GM12891 (cell line): ENCODE results near the gene NR2C2.

Source experiments
- DNase-seq: peaks from one replicate; pipeline ENCODE4 v3.0.0; 2011; ENCODE audit warnings: low spot score; ENCODE audit not compliant: insufficient read length
- FAIRE-seq: peaks from 2 replicates; lab custom pipeline; 2011; peaks lifted over from hg19 to GRCh38; lab: Jason Lieb, UNC
- PAX5 ChIP-seq: IDR thresholded peaks from 2 replicates; pipeline ENCODE4 v1.6.1; 2011; ENCODE audit warnings: low read length, moderate library complexity, mild to moderate bottlenecking; ENCODE audit not compliant: insufficient read depth, severe bottlenecking
- POLR2A ChIP-seq: IDR thresholded peaks from 2 replicates; pipeline ENCODE4 v1.6.1; 2011; ENCODE audit warnings: low read depth, low read length, control low read depth
- POLR2AphosphoS5 ChIP-seq: IDR thresholded peaks from 2 replicates; pipeline ENCODE4 v1.6.1; 2011; ENCODE audit warnings: low read depth, low read length, control low read depth
- POU2F2 ChIP-seq: IDR thresholded peaks from 2 replicates; pipeline ENCODE4 v1.6.1; 2011; ENCODE audit warnings: low read depth, mild to moderate bottlenecking, control low read depth, low read length, moderate library complexity
- SPI1 ChIP-seq: IDR thresholded peaks from 2 replicates; pipeline ENCODE4 v1.6.1; 2011; ENCODE audit warnings: low read depth, low read length, control low read depth
- TAF1 ChIP-seq: IDR thresholded peaks from 2 replicates; pipeline ENCODE4 v1.6.1; 2011; ENCODE audit warnings: low read depth, low read length, control low read depth

NR2C2 gene

DNA sequence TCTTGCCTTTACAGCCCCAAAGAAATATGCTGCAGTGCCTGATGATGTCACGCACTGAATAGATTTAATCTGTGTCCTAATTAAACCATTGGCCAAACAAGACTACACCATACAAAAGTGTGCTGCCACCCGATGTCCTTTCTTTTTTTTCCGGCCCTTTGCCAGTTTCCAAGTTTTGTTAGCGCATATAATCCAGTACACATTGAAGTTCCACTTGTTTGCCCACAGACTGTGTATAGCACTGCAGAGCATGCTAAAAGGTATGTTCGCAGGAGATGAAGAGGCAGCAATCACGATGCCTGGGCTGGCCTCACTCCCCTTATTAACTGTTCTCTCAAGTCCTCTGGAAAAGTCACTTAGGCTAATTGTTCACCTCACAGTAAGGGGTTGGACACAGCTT is 90.9 kb downstream of the NR2C2 start:
- FAIRE-seq (no peak), DNase-seq (no peak)

DNA sequence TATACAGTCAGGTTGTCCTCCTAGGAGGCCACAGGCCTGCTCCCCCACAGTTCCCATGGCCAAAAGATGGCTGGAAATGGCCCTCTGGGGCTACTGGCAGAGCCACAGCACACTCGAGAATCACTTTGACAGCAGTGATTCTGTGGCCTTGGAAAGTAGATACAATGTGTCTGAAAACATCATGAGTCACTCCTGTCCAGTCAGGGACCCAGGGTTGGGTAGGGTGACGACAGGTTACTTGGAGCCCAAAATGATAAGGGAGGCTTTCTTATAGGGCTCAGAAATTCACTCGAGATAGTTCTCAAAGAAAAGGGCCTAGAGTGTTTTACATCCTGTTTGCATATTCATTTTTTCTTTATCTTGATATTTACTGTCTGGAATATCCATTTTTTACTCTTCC is 93.5 kb downstream of the NR2C2 start:
- TF ChIP-seq POLR2AphosphoS5, result no peak
- TF ChIP-seq PAX5, result no peak
- TF ChIP-seq SPI1, result no peak
- TF ChIP-seq POLR2A, result no peak
- TF ChIP-seq POU2F2, result no peak
- no peak for TF ChIP-seq TAF1
- no peak for FAIRE-seq

More for the DNA sequence above, 90.9 kb downstream of the NR2C2 start:
- TF ChIP-seq TAF1 (no peak), SPI1 (no peak), POLR2A (no peak), POLR2AphosphoS5 (no peak), PAX5 (no peak), POU2F2 (no peak)

DNA sequence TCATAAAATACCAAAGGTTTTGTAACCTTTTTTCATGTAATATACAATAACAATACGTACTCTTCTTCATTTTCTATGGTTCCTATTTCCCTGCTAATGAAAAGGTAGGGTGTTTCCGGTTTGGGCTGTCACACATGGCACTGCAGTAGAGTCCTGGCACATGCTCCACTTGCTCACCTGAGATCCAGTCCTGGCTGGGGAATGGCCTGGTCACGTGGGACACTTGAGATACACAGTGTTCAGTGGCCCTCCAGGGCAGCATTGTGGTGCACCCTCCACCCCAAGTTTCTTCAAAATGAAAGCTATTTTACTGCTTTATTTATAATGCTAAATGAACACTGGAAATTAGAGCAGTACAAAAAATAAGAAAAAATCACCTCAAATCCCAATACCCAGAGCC is 94.6 kb downstream of the NR2C2 start:
- no peak for TF ChIP-seq POLR2A
- no peak for TF ChIP-seq POLR2AphosphoS5
- TF ChIP-seq SPI1, result no peak
- TF ChIP-seq PAX5, result no peak
- no peak for TF ChIP-seq TAF1
- TF ChIP-seq POU2F2, result no peak
- DNase-seq, result no peak
- no peak for FAIRE-seq

More for the DNA sequence above, 93.5 kb downstream of the NR2C2 start:
- no peak for DNase-seq

DNA sequence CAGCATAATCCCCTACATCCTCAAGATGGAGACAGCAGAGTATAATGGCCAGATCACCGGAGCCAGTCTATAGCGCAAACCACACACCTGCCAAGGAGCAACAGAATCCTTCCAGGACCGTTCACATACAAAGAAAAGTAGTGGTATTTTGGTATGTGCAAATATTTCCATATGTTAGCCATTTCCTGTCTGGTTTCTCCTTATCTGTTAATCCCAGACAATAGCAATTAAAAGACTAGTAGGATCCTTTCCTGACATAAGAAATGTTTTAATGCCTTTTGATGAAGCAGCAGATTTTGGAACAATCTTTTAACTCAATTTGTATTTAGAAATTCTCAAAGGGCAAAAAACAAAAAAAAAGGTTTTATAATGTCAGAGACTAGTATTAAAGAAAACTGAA is 95.6 kb downstream of the NR2C2 start:
- FAIRE-seq, result no peak
- DNase-seq, result no peak

DNA sequence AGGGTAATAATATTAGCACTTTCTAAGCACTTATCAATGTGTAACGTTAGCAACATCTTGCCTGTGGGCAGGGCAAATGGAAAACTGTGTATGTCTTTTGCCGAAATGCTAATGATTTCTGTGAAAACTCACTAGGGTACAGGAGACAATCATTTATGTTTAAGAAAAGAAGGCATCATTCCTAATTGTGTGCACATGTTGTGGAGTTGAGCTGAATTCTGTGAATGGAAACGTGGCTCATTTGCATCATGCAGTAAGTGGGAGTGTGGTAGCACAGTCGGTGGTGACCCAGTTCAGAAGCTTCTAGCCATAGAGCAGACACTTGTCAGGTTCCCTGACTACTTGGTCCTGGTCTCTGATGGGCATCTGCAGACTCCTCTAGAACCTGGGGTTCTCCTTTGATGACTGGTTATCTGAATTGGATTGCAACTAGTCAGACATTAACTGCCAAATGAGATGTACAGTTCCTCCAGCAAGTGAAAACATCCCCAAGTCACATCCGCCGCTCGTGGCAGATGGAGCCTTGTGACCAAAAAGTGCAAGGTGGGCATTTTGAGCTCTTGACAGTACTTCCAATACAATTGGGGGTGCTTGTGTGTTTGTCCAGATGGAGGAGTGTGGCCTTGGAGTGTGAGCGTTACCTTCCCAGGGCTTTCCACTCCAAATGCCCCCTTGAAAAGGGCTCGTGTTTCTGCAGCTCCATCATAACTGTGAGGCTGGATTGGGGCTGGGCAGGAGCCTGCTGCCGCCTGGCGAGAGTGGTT is 96.2 kb downstream of the NR2C2 start:
- TF ChIP-seq TAF1 (no peak), PAX5 (no peak), POLR2AphosphoS5 (no peak), POLR2A (no peak), POU2F2 (no peak), SPI1 (no peak)
- FAIRE-seq (no peak), DNase-seq (no peak)

More for the DNA sequence above, 95.6 kb downstream of the NR2C2 start:
- no peak for TF ChIP-seq POU2F2
- TF ChIP-seq POLR2AphosphoS5, result no peak
- no peak for TF ChIP-seq POLR2A
- TF ChIP-seq TAF1, result no peak
- TF ChIP-seq SPI1, result no peak
- TF ChIP-seq PAX5, result no peak

DNA sequence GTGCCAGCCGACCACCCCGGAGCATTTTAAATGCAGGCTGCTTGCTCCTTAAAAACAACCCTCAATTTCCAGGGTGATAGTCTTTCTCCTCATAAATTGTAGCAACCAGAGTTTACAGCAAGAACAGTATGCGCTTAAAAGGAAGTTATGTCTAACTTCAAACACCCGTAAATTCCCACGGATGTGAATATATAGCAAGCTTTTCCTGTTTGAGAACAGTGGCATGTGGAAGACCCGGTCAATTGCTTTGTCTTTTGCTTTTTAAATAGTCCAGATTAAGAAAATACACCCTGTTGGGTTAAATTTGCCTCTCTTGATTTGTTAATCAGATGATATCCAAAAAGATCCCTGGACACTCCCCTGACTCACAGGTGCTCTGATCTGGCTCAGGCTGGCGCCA is 96.9 kb downstream of the NR2C2 start:
- no peak for FAIRE-seq
- TF ChIP-seq POU2F2 (no peak), SPI1 (no peak), POLR2A (no peak), POLR2AphosphoS5 (no peak), TAF1 (no peak), PAX5 (no peak)
- DNase-seq, result no peak

DNA sequence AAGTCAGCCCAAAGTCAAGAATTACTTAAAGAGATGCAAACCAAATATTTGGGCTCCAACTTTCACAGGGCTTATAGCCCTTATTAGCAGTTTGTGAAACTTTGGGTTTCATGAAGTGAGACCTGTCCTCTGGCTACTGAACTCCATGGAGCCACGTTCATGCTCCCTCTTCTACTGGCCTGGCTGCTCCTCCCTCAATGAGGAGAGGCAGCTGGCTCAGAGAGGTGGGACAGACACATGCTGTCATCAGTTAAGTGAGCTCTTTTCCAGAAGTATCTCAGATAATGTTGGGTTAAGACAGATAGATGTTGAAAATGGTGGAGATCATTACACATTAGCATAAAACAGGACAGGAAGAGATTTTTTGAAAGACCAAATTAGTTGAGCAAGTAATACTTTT is 98.3 kb downstream of the NR2C2 start:
- no peak for TF ChIP-seq PAX5
- TF ChIP-seq POU2F2, result no peak
- TF ChIP-seq POLR2A, result no peak
- no peak for TF ChIP-seq POLR2AphosphoS5
- TF ChIP-seq SPI1, result no peak
- TF ChIP-seq TAF1, result no peak
- DNase-seq (no peak), FAIRE-seq (no peak)

DNA sequence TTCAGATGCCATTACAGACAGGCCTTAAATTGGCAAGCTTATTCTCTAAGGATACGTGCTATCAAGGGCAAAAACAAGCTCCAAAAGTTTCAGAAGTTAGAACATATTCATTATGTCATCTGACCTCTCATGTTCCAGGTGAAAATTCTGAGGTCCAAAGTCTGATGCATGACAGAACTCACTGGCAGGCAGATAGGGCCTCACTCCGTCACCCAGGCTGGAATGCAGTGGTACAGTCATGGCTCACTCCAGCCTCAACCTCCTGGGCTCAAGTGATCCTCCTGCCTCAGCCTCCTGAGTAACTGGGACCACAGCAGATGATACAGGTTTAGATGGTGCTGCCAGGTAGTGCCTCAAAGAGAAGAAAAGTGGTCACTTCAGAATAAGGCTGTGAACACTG is 102.2 kb downstream of the NR2C2 start:
- TF ChIP-seq TAF1 (no peak), POLR2A (no peak), PAX5 (no peak), SPI1 (no peak), POLR2AphosphoS5 (no peak), POU2F2 (no peak)
- FAIRE-seq (peak; percentile 26), DNase-seq (no peak)

DNA sequence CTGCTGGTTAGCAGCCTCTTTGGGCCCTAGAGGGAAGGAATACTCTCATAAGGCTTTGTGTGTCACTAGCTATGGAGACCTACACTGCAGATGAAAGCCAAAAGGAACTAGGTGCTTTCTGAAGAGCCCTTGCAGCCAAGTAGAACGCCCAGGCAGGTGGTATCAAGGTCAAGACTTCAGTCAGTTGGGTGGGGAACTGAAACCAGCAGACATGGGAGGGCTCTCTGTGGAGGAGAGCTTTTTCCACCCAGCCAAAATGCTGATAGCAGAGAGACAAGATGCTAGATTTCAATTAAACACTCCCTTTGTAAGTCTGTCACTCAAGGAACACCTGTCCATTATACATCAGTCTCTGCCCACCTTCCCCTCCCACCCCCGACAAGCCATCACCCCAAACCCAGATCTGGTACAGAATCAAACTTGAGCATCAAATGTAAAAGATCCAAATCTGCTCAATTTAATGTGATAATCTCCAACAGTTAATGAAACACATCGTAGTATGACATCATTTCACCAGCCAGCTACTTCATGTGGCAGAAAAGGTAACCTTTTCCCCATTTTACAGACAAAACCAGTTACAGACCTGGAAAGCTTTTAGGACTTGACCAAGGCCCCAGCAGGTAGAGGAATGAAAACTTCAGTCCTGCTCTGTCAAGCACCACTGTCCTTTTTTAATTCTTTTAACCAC is 103.2 kb downstream of the NR2C2 start:
- peak; percentile 100 for TF ChIP-seq SPI1
- TF ChIP-seq POU2F2, result no peak
- TF ChIP-seq PAX5, result peak; percentile 30
- FAIRE-seq, result peak; percentile 87
- DNase-seq, result peak; percentile 49

DNA sequence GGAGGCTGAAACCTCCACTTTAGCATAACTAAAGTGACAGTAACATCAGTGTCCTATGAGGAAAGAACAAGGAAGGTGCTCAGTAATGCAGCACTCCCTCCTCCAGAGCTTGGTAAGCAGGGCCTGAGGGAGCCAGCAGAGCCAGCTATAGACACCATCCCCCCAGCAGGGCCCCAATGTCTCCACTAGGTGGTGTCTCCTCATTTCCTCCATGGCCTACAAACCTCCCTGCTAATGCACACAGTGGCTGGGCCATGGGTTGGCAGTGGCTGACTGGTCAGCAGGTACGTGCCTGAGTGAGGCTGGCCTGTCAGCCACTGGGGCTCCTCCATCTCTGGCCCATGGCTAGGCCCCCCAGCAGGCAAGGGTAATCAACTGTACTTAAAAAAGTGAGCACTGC is 104.1 kb downstream of the NR2C2 start:
- FAIRE-seq, result peak; percentile 90
- peak; percentile 41 for DNase-seq
- TF ChIP-seq POLR2AphosphoS5, result no peak
- TF ChIP-seq TAF1, result no peak
